ENCODE data around the gene EDARADD.
"Not testable (repeated sequence)": the region's sequence is repeated elsewhere in the genome, so short reads cannot be mapped to it uniquely, and the experiment has no call there.

The EDARADD gene

DNA sequence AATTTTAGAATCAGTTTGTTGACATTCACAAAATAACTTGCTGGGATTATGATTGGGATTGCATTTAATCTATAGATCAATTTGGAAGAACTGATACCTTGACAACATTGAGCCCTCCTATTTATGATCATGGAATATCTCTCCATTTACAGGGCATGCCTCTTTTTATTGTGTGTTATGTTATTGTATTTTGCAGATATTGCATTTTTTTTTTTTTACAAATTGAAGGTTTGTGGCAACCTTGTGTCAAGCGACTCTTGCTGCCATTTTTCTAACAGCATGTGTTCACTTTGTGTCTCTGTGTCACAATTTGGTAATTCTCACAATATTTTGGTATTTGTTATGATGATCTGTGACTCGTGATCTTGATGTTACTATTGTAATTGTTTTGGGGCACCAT, 46.3 kb downstream of the EDARADD start:
- no peak for DNase-seq

DNA sequence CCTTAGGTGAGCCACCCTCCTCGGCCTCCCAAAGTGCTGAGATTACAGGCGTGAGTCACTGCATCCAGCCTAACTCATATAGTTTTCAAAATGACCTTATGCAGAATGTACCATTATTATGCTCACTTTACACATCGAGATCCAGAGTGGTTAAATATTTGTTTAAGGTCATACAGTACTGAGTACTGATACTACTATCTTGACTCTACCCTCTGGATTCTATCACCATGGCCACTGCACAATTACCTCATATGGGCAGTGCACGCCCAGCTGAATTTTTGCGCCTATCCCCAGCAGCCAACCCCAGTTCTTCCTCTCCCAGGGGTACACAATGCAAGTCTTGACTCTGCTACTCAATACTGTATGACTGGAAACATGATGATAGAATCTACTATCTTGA, 56.7 kb downstream of the EDARADD start:
- DNase-seq, result no peak

DNA sequence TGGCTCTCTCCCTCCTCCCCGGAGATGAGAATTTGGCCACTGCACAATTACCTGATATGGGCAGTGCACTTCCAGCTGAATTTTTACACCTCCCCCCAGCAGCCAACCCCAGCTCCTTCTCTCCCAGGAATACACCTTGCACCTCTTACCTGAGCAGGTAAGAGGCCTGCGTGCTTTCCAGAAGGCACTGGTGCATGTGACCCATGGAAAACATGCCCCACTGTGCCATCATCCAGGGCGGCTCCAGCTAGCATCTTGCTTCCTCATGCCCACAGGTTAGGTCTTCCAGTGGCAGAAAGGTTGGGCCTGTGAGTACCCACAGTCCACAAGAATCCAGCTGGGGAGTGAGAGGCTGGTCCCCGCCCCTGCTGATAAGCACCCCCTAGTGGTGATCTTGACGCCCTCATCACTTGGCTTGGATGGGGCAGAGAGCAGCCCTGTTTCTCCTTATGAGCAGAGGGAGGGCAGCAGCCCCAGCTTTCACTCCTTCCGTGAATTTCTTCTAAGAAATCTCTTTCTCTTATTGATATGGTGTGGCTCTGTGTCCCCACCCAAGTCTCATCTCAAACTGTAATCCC, 57.8 kb downstream of the EDARADD start:
- peak; percentile 45 for DNase-seq

DNA sequence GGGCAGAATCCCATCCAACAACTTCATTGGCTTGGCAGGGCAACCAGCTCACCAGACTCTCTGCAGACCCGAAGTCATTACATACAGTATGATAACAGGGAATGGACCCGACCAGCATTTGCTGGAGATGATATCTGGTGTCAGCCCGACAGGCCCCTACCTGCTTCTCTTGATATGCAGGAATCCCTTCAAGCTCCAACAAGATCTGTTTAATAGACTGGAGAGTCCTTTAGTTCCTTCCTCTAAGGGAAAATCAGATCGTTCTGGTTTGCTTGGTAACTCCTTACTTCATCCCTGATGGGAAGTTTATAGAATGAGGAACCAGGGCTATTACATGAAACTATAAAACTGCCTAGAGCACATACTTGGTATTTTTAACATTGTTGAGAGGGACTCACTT, 61.2 kb downstream of the EDARADD start:
- DNase-seq, result no peak

DNA sequence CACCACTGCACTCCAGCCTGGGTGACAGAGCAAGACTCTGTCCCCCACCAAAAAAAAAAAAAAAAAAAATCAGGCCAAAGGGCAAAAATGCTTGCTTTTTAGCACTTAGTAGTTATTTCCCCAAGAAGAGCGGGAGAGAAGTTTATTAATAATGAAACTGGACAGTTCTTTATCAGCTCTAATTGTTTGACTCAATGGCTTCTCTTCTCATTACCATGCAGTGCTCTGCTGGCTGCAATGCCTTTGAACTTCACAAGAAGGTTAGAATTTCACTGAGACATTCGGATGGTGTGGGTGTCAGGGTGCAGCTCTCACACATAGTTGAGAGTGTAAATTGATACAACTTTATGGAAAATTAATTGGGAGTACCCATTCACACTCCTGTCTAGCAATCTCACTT, 63.7 kb downstream of the EDARADD start:
- DNase-seq, result no peak

DNA sequence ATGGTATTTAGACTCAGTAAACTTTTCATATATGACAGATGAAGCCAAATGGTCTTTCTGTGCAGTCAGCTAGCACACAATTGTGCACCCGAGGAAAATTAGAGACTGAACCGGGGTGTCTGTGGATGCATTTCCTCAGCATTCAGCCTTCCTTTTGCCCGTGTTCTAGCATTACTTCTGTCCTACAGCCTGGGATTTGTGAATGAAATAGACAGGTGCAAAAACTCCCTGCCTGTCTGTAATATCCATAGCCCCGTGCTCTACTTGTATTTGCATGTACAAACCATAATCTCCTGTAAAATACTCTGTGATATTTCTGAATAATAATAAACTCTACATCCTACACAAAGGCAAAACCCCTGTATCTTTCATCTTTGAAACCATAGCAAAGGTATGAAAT, 64.9 kb downstream of the EDARADD start:
- no peak for DNase-seq

DNA sequence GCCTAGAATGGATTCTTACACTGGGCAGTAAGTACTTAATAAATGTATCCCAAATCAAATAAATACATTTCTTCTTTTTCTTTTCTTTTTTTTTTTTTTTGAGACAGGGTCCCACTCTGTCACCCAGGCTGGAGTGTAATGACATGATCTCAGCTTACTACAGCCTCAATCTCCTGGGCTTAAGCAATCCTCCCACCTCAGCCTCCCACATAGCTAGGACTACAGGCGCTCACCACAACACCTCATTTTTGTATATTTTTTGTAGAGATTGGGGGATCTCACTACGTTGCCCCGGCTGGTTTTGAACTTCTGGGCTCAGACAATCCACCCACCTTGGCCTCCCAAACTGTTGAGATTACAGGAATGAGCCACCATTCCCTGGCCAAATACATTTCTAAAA, 66.0 kb downstream of the EDARADD start:
- no peak for DNase-seq

DNA sequence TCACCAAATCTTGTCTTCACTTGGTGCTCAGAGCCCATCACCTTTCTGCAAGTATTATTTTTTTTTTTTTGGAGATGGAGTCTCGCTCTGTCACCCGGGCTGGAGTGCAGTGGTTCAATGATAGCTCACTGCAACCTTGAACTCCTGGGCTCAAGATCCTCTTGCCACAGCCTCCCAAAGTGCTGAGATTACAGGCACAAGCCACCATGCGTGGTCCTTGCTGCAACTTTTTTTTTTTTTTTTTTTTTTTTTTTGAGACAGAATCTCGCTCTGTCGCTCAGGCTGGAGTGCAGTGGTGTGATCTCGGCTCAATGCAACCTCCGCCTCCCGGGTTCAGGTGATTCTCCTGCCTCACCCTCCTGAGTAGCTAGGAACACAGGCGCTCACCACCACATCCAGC, 70.1 kb downstream of the EDARADD start:
- DNase-seq, result not testable (repeated sequence)

DNA sequence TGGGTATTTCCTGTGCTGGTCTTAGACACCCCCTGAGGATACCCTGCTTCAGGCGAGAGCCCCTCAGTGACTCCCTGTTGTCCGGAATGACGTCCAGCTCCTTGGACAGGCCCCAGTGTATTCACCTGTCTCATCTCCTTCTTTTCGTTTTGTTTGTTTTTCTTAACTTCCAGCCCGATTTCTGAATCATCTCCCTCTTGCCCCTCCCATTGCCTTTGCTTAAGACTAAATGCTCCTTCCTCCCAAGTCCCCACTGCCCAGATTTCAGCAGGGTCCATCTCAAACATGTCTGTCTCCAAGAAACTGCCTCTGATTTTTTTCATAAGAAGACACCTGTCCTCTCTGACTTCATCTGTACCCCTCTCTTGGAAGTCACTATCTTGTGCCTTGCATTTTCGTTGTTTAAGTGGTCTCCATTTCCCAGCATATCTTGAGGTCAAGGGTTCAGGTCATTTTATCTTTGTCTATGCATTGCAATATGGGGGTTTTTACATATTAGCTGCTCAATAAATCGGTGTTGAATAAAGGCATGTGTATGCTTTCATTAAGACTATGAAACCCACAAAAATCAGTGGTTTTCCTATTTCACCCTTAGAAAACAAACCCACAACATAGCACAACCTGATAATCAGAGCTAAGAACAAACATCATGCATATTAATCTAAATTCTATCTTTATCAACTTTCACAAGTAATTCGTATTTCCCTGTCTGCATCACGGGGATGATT, 71.3 kb downstream of the EDARADD start:
- DNase-seq, result no peak

DNA sequence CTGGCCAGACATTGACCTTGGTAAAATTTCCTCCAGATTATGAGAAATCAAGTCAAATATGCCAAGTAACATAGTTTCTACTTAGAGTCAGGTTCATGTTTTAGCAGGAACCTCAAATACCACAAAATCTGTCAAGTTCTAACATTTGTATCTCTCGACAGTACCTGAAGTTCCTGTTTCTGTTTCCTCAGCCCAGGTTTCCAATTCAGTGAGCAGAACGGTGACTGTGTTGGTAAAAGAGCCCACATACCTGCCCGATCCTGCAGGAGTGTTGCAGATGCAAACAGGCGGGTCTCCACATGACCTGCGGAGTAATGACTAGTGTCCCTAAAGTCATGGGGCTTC, 71.8 kb downstream of the EDARADD start:
- no peak for DNase-seq

DNA sequence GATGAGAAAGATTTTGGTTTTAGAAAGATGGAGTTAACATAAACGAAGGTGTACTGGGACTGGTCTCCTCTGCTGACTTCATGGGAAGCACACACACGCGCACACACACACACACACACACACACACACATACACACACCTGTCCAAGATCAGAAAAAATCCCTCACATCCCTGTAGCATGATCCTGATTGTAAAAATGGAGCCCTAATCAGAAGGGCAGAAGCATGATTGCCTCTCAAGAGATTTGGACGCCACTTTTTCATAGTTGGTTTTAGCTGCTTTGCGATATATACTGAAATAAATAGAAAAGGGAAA, 73.2 kb downstream of the EDARADD start:
- DNase-seq, result no peak

DNA sequence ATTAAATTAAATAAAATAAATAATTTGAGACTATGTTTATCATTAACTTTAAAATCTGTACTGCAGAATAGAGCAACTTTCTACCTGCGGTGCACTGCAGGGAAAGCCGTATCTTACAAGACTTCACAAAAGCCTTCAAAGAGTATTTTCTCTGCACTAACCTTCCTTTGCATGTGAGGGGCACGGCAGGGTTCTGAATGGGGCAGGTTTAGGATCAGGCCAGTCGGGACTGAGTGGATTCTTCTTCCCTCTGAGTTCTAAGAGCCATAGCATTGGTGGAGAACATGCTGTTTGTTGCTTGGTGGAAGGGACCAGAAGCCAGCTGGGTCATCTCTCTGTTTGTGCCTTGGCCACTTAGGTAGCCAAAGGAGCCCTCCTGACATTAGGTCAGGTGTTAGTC, 74.5 kb downstream of the EDARADD start:
- DNase-seq, result no peak

DNA sequence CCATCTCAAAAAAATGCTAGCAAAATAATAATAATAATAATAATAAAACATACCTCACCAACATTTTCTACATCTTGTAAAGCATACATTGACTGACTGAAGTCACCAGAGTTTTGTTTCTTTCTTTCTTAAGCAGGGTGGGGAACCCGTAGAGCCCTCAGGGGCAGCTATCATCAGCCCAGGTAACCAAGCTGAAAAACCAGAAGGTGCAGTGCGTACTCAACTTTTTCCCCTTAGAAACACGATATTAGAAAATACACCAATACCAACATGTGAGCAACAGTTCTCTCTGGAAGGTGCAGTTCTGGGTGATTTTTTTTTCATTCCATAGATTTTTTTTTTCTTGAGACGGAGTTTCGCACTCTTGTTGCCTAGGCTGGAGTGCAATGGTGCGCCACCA, 75.4 kb downstream of the EDARADD start:
- DNase-seq, result no peak

DNA sequence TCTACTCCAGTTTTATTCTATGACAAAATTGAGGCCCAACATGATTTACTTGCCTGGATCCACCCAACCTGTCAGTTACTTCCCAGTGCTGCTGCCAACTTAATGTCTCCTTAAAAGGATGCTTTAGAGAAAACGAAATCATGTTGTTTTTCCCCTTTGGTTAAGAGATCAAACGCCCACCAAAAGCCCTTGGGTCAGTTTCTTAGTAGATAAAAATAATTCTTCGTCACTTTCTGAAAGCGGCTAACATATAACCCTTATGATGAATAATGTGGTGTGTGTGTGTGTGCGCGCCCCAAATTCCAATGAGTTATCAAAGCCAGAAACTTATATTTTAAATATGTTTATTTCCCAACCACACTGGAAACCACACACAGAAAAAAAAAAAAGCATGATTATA, 77.0 kb downstream of the EDARADD start:
- DNase-seq, result no peak

DNA sequence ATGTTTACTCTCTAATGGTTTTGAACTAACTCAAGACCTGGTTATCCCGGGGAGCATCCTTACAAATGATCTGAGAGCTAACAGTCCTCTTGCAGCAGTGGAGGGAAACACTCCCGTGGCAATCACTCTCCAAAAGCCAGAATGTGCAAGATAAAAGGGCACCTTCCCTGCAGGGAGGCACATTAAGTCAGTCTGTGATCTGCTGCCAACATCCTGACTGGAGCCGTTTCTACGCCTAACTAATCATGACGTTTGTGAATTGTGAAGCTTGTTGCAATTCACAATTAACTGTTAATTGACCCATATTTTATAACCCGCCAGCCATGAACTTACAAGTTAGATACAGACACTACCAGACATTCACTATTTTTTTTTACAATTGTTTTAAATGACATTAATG, 77.6 kb downstream of the EDARADD start:
- no peak for DNase-seq

DNA sequence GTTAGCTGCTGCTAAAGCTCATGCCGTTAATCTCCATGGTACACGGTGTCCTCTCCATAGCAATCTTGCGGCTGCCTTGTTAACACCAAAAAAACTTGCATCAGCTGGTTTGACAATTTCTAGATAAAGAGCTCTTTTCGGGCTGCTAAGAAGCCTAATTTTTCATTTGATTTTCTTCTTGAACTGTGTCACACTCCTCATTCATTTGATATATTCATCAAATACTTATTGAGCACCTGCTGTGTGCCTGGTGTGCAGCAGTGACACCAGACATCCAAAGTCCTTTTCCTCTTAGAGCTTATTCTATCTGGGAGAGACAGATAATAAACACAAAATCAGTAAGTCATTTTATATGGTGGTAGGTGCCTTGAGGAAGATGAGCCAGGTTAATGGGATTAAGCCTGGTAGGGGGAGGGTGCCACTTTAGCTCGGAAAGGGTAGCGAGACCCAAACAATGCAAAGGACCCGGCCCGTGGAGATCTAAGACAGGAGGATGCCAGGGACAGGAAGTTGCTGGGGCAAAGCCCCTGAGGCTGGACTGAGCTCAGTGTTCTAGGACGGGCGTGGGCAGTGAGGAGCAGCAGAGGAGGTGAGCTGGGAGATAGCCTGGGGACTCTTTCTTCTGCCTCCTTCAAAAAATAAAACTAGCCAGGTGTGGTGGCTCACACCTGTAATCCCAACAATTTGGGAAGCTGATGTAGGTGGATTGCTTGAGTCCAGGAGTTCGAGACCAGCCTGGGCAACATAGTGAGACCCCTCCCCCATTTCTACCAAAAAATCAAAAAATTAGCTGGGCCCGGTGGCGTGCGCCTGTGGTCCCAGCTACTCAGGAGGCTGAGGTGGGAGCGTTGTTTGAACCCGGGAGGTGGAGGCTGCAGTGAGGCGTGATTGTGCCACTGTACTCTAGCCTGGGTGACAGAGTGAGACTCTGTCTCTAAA, 79.0 kb downstream of the EDARADD start:
- DNase-seq, result no peak

DNA sequence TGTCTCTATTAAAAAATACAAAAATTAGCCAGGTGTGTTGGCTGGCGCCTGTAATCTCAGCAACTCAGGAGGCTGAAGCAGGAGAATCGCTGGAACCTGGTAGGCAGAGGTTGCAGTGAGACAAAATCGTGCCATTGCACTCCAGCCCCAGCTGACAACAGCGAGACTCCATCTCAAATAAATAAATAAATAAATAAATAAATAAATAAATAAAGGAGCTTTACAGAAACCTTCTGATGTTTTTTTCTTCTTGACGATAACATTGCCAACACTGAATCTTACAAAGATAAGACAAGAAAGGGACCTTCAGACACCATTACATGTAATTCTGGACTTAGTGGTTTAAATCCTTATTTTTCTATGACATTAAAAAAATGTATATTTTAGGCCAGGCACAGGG, 81.9 kb downstream of the EDARADD start:
- DNase-seq, result no peak

DNA sequence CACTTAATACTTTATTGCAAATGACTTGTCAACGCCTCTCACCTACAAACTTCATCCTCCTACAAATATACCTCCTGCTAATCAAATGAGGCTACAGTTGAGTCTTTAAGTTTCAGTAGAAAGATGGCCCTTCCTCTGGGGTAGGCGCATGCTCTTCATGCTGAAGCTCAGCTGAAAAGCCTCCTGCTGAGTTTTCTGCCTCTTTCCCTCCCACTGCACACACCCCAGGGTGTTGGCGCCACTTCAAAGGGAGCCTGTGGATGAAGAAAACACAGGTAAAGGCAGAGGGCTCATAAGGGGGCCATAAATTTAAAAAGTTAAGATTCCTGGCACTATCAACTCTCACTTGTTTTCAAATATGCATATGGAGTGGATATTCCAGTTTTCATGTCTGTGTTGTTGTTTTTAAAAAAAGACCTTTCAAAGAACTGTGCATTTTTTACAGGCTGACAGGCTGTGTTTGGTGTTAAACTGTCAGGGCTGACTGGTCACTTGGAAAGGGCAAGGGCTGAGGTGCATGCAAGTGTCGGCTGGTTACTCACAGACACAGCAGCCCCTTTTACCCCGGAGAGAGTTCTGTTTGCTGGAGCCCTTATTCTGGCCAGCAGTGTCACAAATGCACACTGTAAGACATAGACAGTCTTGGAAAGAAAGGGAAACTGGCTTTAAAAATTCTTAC, 86.8 kb downstream of the EDARADD start:
- no peak for DNase-seq

DNA sequence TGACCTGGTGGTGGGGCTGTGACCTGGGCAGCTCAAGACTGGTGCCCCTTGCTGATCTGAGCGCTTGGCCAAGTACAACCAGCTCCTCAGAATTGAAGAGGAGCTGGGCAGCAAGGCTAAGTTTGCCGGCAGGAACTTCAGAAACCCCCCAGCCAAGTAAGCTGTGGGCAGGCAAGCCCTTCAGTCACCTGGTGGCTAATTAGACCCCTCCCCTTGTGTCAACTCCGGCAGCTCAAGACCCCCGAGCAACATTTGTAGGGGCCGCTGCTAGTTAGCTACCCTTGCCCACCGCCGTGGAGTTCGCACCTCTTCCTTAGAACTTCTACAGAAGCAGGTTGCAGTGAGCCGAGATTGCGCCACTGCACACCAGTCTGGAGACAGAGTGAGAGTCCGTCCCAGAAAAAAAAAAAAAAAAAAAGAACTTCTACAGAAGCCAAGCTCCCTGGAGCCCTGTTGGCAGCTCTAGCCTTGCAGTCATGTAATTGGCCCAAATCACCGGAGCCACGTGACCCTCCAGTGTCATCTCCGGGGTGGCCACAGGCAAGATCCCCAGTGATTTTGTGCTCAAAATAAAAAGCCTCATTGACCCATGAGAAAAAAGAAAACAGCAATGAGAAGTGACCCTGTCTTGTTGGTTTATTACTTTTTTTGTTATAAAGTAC, 90.4 kb downstream of the EDARADD start:
- DNase-seq, result no peak

DNA sequence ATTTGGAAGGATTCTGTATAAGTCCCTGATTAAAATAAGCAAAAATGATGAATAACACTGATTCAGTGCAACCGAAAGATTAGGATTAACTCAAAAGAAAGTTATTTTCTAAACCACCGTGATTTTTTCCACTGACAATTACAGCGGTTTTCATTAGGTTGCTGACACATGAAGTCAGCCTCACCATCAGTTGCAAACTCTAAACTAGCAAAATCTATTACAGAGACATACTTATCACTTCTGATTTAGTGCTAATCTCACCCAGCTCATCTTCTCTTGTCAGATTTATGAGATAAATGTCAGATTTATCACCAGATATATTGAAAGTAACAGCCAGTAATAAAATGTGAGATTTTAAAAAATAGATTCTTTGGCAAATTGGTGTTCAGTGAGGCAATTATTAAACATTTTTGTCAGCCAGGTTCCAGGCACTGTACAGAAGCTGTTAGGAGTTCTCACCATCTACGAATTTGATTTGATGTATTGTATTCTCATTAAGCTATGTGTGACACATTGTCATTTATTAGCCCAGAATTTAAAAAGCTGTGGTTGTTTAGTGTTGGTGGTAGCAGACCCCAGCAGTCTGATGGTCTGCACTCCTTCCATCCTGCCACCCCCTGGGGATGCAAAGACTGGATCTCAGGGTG, 92.4 kb downstream of the EDARADD start:
- no peak for DNase-seq

DNA sequence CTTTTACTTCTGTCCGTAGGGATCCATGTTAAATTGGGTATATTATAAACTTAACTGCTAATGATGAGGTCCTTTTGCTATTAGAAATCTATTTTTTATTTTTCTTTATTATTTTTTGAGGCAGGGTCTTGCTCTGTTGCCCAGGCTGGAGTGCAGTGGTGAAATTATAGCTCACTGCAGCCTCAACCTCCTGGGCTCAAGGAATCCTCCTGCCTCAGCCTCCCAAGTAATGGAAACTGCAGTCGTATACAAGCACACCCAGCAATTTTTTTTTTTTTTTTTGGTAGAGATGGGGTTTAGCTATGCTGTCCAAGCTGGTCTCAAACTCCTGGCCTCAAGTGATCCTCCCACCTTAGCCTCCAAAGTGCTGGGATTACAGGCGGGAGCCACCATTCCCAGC, 95.1 kb downstream of the EDARADD start:
- not testable (repeated sequence) for DNase-seq

DNA sequence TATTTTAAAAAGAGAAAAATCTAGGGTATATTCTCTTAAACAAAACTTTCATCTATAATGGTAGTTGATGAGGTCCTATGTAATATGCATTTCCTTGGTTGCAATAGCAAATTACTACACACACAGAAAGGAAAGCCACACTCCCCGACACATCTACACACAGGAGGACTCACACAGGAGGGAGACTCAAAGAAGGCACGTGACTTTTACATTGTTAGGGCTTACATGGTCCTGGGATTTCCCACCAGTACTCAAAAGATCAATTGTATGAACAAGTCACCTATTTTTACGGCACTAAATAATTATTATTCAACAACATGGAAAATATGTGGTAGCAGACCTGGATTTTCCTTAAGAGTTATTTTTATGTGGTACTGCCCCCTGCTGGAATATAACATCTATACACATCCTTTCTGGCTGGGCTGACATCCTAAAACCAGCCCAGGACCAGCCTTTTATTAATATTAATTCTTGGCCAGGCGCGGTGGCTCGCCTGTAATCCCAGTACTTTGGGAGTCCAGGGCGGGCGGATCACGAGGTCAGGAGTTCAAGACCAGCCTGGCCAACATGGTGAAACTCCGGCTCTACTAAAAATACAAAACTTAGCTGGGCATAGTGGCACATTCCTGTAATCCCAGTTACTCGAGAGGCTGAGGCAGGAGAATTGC, 95.8 kb downstream of the EDARADD start:
- peak; percentile 9 for DNase-seq
